Motor neuron (in vitro differentiated cells): ENCODE measurements around the gene KLRF1. TPM values are rescaled to one million over a fixed set of nuclear protein-coding genes. Genes with fewer than 3 reads are reported as not detected.

ENCODE experiments used
- ATAC-seq, 8 experiments: fragments of 200-7000 bp; cut with Tn5 transposase; replicated peaks in 6 of 8; 2 replicates each; pipeline ENCODE4 v1.8.0; 2021; ENCODE audit warnings: mild to moderate bottlenecking in 8 of 8, moderate library complexity in 8 of 8
- H3K27ac ChIP-seq, 2 donors: fragments of 250-450 bp; sonication (Bioruptor Pico); 2 replicates each; pipeline ENCODE4 v1.9.0; 2021; ENCODE audit warnings: antibody characterized with exemption in 2 of 2, mild to moderate bottlenecking in 2 of 2, moderate library complexity in 1 of 2
- H3K4me1 ChIP-seq, 2 donors: fragments of 250-450 bp; sonication (Bioruptor Pico); replicated peaks in 1 of 2; 2 replicates each; pipeline ENCODE4 v1.6.1; 2021; ENCODE audit warnings: antibody characterized with exemption in 2 of 2, mild to moderate bottlenecking in 2 of 2, moderate library complexity in 1 of 2
- H3K4me3 ChIP-seq, 5 donors: fragments of 250-450 bp; sonication (Bioruptor Pico); 2 replicates each; pipeline ENCODE4 v1.9.0; 2021; ENCODE audit warnings: antibody characterized with exemption in 5 of 5, mild to moderate bottlenecking in 5 of 5, moderate library complexity in 4 of 5
- WGBS, 10 experiments: fragments of 450-650 bp; shearing (Covaris generic); methylation state at CpG; one replicate each; pipeline ENCODE4 v1.0.0; 2022; 5-methylcytosine and 5-hydroxymethylcytosine counted together
- in situ Hi-C, 9 experiments: fragments of 400-800 bp; cut with MboI; loops; one replicate each; pipeline ENCODE4 v1.15.0; 2021; ENCODE audit warnings: low sequenced_read_pairs in 9 of 9, low pct_unique_long_range_greater_than_20kb in 2 of 9; ENCODE audit not compliant: unreplicated experiment in 9 of 9
- total RNA-seq, 8 experiments: library from RNA; unstranded; fragments of 300-600 nt; gene quantifications; 2 replicates each; pipeline versions ENCODE4 v1.2.3 to v1.2.4, GENCODE V29; 2022

KLRF1 gene, protein sequence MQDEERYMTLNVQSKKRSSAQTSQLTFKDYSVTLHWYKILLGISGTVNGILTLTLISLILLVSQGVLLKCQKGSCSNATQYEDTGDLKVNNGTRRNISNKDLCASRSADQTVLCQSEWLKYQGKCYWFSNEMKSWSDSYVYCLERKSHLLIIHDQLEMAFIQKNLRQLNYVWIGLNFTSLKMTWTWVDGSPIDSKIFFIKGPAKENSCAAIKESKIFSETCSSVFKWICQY
- total RNA-seq = 1 to 10 TPM in 2 of 8 experiments, under 1 TPM in 3, not detected in 3; 0.11 to 3.5 (median 0.38) TPM

DNA sequence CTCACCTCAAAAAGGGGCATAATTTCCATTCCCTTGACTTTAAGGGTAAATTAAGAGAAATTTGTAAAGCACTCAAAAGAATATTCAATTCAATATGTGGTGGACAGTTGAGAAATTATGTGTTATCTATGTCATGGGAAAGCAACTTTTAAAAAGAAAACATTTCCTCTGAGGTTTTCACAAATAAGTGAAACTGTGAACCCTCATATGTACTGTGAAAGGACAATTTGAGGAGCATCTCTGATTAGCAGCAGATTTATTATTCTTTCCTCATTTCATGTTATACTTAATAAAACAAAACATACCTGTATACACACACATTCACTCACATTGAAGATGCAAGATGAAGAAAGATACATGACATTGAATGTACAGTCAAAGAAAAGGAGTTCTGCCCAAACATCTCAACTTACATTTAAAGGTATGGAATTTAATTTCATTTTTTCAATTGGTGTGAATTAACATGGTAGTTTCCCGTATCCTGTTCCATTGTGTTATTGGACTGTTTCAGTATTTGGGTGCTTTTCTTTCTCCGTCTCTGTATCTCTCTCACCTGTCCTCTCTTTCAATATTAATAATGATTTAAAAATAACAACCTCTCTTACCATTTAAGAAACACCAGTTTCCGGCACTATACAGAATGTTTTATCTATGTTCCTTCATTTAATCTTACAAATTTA is at the start of gene KLRF1:
Gene KLRF1 (plus strand): TSS at position 273 of the 680 bp plus-strand sequence. CDS start 64 bp downstream, at position 337.
- H3K27ac ChIP-seq = no peak within 1 kb of the TSS
- no peak for ATAC-seq
- no peak within 1 kb of the TSS for H3K4me3 ChIP-seq
- in situ Hi-C loops = no loop called here
- WGBS, 10 experiments = 58 to 100% (median 91%) methylated on average over 1 to 3 of the region's 3 CpGs; no CpG with 5 or more reads in 1 of the 10 experiments
- no peaks in the 10 kb centered on the region for H3K4me1 ChIP-seq

DNA sequence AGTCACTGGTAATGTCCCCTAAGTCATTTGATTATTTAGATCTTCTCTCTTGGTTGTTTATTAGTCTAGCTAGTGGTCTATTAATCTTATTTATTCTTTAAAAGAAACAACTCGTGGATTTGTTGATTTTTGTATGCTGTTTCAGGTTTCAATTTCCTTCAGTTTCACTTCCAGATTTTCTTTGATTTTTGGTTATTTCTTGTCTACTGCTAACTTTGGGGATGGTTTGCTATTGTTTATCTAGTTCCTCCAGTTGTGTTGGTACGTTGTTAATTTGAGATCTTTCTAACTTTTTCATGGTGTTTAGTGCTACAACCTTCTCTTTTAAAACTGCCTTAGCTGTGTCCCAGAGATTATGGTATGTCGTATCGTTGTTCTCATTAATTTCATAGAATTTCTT is 48.1 kb upstream of the KLRF1 start:
- no peak for ATAC-seq
- Histone ChIP-seq H3K4me3 (no peak overlapping the region), H3K27ac (no peak overlapping the region), H3K4me1 (no peaks in the 10 kb centered on the region)
- 42 to 96% (median 83%) methylated on average over 1 to 4 of the region's 4 CpGs for WGBS, 10 experiments
- in situ Hi-C loops = no loop called here

DNA sequence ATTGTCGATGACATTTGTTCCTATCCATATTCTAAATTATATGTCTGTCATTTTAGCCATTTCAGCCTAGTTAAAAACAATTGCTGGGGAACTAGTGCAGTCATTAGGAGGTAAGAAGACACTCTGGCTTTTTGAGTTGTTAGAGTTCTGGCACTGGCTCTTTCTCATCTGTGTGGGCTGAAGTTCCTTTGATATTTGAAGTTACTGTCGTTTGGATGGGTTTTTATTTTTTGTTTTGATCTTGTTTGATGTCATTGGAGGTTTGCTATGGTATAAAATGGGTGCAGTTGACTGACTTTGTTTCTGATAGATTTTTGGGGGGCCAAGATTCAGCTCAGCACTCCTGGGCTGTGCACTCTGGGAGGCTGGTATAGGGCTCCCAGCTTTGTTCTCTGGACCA is 45.9 kb upstream of the KLRF1 start:
- Histone ChIP-seq H3K4me1 (no peaks in the 10 kb centered on the region), H3K4me3 (no peak overlapping the region), H3K27ac (no peak overlapping the region)
- in situ Hi-C loops = no loop called here
- no peak for ATAC-seq
- WGBS, 10 experiments = 50 to 100% (median 88%) methylated on average over 1 to 2 of the region's 2 CpGs; no CpG with 5 or more reads in 1 of the 10 experiments

DNA sequence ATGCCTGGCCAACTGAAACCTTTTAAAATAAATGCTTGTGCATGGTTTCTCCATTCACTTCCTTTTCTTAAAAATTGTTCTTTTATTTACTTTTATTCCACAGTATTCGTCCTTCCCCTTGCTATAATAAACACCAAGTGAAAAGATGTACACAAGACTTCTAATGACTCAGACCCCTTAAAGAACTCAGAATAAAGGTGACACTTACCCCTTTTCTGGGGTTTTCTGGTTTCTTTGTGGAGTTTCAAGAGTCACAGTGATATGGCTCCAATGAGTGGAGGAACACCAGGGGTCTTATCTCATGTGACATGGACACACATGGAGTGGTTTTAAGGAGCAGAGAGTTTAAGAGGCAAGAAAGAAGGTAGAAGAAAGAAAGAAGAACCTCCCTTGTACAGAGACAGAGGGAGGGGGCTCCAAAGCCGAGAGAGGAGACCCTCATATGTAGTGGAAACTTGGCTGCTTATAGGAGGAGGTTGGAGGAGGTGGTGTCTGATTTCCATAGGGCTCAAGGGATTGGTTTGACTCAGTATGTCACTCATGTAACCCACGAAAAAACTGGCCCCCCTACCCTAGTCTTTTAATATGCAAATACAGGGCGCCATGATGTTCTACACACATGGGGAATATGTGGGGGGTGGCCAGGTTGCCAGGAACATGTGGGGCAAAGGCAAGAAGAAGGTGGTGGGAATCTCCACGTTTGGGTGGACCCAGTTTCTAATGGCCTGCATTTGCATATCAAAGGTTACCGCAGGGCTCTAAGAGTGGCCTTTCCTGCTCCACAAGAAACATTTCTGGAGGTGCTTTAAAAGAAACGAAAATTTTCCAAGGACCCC is 44.5 kb upstream of the KLRF1 start:
- 45 to 100% (median 73%) methylated on average over 1 to 7 of the region's 7 CpGs; no CpG with 5 or more reads in 1 of the 10 experiments for WGBS, 10 experiments
- Histone ChIP-seq H3K4me3 (no peak overlapping the region), H3K27ac (no peak overlapping the region), H3K4me1 (no peaks in the 10 kb centered on the region)
- no peak for ATAC-seq
- in situ Hi-C loops = no loop called here

DNA sequence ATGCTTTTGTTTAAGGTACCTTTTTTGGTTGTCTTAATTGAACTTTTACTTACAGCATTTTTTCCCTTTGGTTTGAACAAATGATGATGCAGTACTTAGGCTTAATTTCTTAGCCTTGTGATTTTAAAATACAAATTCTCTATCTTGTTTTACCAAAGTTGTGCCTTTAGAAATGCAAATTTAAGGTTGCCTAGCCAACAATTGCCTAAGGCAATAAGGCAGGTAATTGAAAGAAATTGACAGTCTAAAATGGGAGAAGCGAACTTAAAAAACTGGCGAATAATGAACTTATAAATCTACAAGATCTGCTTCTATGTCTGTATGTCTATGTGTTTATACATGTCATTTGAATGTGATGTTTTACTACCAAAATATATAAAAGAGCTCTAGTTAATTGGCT is 43.0 kb upstream of the KLRF1 start:
- 42 to 100% (median 92%) methylated on average over 1 to 2 of the region's 2 CpGs for WGBS, 10 experiments
- in situ Hi-C loops = no loop called here
- no peak overlapping the region for H3K4me3 ChIP-seq
- no peak overlapping the region for H3K27ac ChIP-seq
- H3K4me1 ChIP-seq = no peaks in the 10 kb centered on the region
- ATAC-seq = no peak

DNA sequence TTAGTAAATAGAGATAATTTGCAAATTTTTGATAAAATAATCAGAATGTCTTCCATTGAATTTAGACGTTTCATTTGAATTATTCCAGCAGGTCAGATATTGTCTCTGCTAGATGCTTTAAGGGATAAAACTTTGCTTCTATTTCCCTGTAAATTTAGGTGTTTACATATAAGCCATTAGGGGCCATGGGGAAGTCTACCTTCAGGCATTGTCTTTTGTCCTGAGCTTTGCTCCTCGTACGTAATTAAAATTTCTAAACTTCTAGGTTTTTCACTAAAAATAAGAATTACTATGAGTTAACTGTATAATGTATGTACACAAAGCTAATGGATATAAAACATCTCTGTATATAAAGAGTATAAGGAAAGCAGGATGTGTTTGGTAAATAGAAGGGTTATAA is 42.5 kb upstream of the KLRF1 start:
- 43 to 83% (median 73%) methylated on average over 1 to 3 of the region's 3 CpGs for whole genome bisulfite sequencing, 10 experiments
- ATAC-seq = no peak
- no peak overlapping the region for H3K4me3 ChIP-seq
- H3K27ac ChIP-seq = no peak overlapping the region
- in situ Hi-C loops = no loop called here
- H3K4me1 ChIP-seq = no peaks in the 10 kb centered on the region

DNA sequence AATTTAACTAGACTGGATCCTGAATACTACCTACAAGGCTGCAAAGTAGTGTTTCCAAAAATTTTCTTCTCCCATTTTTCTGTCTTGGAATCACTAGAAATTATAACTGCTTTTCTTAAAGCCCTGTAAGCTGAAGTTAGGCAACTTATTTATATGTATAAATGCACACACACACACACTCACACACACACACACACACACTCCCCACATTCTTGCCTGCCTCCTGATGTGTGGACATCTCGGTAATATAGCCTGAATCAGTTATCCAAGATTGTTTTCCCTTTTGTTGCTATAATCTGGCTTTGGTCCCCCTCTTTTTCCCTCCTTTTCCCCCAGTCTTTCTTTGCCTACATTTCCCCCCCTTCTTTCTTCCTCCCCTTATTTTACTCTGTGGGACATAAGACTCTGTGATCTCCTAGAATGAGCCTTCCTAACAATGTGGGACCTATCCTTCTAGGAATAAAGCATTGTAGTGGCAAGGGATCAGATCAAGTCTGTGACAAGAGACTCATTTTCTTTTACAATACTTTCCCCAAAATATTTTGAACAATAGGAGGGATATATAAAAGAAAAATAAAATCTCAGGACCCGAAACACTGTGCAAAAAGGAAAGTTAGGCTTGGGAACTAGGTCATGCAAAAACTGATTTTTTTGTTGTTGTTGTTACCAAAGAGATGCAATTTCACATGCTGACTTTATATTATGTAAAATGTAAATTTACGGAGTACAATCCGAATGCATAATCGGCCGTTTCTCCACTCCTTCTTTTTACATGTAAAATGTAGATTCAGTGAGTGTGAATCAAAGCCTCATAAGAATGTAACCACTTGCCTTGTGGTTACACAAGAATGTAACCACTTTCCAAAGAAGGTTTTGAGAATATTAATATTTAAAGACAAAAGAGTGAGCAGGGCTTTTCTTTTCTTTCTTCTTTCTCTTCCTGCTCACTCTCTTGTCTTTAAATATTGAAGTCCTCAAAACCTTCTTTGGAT is 40.3 kb upstream of the KLRF1 start:
- H3K4me1 ChIP-seq = no peaks in the 10 kb centered on the region
- 0 to 64% (median 27%) methylated on average over 3 to 6 of the region's 6 CpGs for WGBS, 10 experiments
- no peak overlapping the region for H3K4me3 ChIP-seq
- peak overlapping the region in 1 of 2 donors; percentile 43 for H3K27ac ChIP-seq
- peak in 4 of 8 experiments; percentile 23 to 99 (median 98) for ATAC-seq
- in situ Hi-C loops = no loop called here

DNA sequence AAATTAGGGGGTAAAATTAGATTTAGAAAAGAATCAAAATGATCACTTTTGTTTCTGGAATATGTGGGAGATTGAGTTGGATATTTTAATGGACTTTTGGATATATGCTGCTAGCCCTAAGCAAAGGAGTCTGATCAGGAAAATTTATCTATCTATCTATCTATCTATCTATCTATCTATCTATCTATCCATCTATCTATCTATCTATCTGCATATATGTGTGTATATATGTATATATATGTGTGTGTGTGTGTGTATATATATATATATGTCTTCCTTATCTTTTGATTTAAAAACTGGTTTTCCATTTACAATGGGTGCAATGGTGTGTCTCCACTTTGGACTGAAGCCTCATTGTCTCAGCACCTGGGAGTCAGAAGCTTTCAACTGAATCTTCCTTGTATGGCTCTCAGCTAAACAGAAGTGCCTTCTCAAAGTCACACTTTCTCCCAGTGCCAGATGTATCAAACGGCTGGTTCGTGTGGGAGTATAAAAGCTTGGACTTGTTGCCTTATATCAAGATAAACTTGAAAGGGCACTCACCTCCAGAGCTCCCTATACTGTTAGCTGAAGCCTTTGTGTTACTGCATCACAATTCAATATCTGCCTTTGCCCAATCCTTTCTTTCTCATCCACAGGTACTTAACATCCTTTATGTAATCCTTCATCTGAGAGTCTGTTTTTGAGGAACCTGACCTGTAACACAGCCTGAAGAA is 34.9 kb upstream of the KLRF1 start:
- Histone ChIP-seq H3K27ac (no peak overlapping the region), H3K4me3 (no peak overlapping the region), H3K4me1 (no peaks in the 10 kb centered on the region)
- in situ Hi-C loops = no loop called here
- ATAC-seq = no peak
- WGBS, 10 experiments = 19 to 28% methylated on average over 2 of the region's 2 CpGs; no CpG with 5 or more reads in 8 of the 10 experiments

DNA sequence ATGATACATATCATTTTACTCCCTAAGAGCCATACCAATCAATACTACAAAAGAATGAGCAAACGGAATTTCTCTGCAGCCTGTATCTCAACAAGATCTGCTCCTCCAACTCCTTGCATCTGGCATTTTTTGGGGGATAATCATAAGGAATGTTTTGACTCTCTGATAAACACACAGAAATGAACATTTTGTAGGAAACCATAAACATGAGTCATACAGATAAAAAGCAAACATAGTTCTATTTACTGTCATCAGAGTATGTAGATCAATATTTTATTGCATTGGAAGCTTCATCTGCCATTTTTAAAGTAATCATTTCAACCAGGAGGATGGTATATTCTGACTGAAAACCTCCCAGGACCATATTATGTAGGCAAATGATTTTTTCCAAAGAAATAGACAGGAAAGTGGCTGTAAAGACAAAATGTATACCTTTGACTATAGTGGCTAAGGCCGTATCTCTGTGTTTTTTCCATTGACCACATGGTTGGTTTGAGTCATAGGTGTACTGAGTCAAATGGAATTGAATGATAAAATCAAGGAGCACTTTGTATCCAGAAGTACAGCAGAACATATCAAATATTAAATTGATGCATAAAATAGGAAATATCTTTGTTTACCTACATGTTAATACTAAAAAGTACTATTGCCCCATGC is 34.2 kb upstream of the KLRF1 start:
- ATAC-seq = no peak
- in situ Hi-C loops = no loop called here
- WGBS, 10 experiments = 25 to 100% (median 83%) methylated on average over 1 to 2 of the region's 2 CpGs; no CpG with 5 or more reads in 1 of the 10 experiments
- peaks cover 0 to 2% of the 10 kb centered on the region in 2 donors for H3K4me1 ChIP-seq
- no peak overlapping the region for H3K4me3 ChIP-seq
- no peak overlapping the region for H3K27ac ChIP-seq

DNA sequence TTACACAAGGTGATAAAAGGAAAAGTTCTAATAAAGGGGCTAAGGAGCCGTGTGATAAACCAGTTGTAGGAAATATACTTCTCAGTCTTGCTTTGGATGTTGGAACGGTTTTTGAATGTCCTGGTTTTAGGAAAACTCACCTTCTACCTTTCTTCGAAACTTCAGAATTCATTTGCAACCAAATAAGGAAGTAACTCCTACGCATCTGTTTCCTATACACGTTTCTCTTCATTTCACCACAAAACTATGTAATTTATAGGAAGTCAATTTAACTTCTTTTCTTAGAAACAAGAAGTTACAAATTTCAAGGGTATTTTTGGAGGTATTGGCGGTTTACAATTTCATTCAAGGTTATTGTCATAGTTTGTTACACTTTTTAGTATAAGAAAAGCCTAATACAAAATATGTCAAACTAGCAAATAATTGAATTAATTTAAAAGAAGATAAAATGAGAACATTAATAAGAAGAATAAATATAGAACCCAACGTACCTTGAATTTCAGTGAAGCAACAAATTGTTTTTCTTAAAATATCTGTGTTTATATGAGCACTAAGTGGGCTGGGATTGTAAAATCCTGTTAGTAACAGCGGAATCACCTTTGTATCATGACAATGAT is 33.4 kb upstream of the KLRF1 start:
- 58 to 96% (median 88%) methylated on average over 3 to 8 of the region's 8 CpGs for WGBS, 10 experiments
- H3K4me3 ChIP-seq = no peak overlapping the region
- no peak for ATAC-seq
- peaks cover 0 to 2% of the 10 kb centered on the region in 2 donors for H3K4me1 ChIP-seq
- H3K27ac ChIP-seq = no peak overlapping the region
- in situ Hi-C loops = no loop called here

DNA sequence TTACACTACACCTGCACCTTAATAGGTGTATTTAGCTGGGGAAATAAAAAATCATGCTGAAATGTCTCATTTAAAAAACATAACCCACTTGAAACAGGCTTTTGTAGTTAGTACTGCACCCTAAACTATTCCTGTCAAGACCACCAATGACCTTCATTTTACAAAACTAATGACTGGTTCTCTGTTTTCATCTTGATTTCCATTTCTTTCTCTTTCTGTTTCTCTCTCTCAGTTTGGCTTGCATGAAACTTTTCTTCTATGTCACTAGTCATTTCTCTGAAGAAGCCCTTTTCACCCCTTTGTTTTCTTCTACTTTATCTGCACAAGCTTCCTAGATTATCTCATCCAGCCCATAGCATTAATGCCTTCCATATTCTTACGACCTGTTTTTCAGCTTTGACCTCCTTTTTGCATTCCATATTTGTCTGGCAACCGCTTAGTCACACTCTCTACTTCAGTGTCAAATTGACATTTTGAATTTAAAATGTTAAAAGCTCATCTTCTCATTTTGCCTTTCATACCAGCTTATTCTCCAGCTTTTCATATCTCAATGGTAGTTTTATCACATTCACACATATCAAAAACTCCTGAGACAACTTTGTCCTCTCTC is 32.7 kb upstream of the KLRF1 start:
- Histone ChIP-seq H3K27ac (no peak overlapping the region), H3K4me1 (peaks cover 0 to 2% of the 10 kb centered on the region in 2 donors), H3K4me3 (no peak overlapping the region)
- ATAC-seq = peak in 1 of 8 experiments; percentile 48
- WGBS, 10 experiments = 6 to 84% (median 62%) methylated on average over 1 to 2 of the region's 2 CpGs
- in situ Hi-C loops = no loop called here
